ENCODE data around the gene UBB. TPM values are rescaled to one million over a fixed set of nuclear protein-coding genes. Genes with fewer than 3 reads are reported as not detected.
"Not testable (repeated sequence)": the region's sequence is repeated elsewhere in the genome, so short reads cannot be mapped to it uniquely, and the experiment has no call there.

The UBB gene
- total RNA-seq, 1 experiment from 2014 or later: 2,378 TPM

DNA sequence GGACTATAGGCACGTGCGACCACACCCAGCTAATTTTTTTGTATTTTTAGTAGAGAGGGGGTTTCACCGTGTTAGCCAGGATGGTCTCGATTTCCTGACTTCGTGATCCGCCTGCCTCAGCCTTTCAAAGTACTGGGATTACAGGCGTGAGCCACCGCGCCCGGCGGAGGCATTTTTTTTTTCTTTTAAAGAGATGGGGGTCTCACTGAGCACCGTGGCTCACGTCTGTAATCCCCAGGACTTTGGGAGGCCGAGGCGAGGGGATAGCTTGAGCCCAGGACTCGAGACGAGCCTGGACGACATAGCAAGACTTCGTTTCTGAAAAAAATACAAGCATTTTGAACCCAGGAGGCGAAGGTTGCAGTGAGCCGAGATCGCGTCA is 5.2 kb downstream of the UBB start:
- 0 out of 2 replicates have a peak, but pooled peaks have one; percentile 17 for TF ChIP-seq SIN3A (IDR thresholded peaks at IDR 0.05; ENCODE audit: low read depth)
- TF ChIP-seq, protein P1, sequence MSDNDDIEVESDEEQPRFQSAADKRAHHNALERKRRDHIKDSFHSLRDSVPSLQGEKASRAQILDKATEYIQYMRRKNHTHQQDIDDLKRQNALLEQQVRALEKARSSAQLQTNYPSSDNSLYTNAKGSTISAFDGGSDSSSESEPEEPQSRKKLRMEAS (IDR thresholded peaks at IDR 0.05): peak; percentile 43; the same call in 1 of the 2 replicates
- Histone ChIP-seq H3K4me1 (ENCODE audit: control insufficient read depth in 1 of 2, insufficient read depth in 2 of 2, low read length in 2 of 2) (peaks cover 15 to 34% of the 10 kb centered on the region in 2 experiments; a peak in 3 of 4 replicates), H3K36me3 (ENCODE audit: control insufficient read depth in 1 of 2, insufficient read depth in 2 of 2, low read length in 2 of 2) (peaks cover 10 to 18% of the 10 kb centered on the region in 2 experiments; a peak in 2 of 4 replicates), H2AFZ (ENCODE audit: low read depth, low read length, poor library complexity, severe bottlenecking) (peak overlapping the region; percentile 46), H3K27ac (ENCODE audit: low read depth, low read length) (peak overlapping the region; percentile 74), H3K4me2 (ENCODE audit: low read length) (peak overlapping the region; percentile 88), H3K79me2 (ENCODE audit: insufficient read depth, low read length) (peaks cover 23% of the 10 kb centered on the region), H3K4me3 (replicated peaks in 1 of 2; ENCODE audit: low read depth in 1 of 2, low read length in 2 of 2) (peak overlapping the region; percentile 59 to 63), H3K9ac (ENCODE audit: low read length) (peak overlapping the region; percentile 73)
- POLR2A ChIA-PET: interaction anchor here (0.7 to 3.6 kb wide), 8 partner anchors 24 to 726 kb away, joined by 3 to 34 read pairs (median 3); no protein-coding TSS in a partner anchor
- CTCF ChIA-PET: interaction anchor here (0.7 to 1.7 kb wide), 3 partner anchors 22 to 135 kb away, joined by 3 to 6 read pairs (median 5); no protein-coding TSS in a partner anchor
- not testable (repeated sequence) for H4K20me1 ChIP-seq (ENCODE audit: insufficient read depth); H3K9me3 ChIP-seq (ENCODE audit: control insufficient read depth in 1 of 2, insufficient read depth in 1 of 2, low read depth in 1 of 2, low read length in 2 of 2); H3K9me2 ChIP-seq (ENCODE audit: insufficient read depth); H3K27me3 ChIP-seq (ENCODE audit: insufficient read depth, low read length); ATAC-seq; BruUV-seq (replicated peaks); DNase-seq (ENCODE audit: low read depth, low spot score)
- intact Hi-C loops (cut with micrococcal nuclease): loop anchor here (2.0 to 5.0 kb wide), 3 partner anchors 41 to 135 kb away; no protein-coding TSS in a partner anchor
- RAD21 ChIA-PET (ENCODE audit: low non-redundant PET in 1 of 2, low total read pairs in 2 of 2, uncharacterized antibody in 2 of 2, unreplicated experiment in 2 of 2): interaction anchor here in 1 of 2 experiments (0.6 kb wide), 1 partner anchor 27 kb away, joined by 3 read pairs; no protein-coding TSS in a partner anchor

DNA sequence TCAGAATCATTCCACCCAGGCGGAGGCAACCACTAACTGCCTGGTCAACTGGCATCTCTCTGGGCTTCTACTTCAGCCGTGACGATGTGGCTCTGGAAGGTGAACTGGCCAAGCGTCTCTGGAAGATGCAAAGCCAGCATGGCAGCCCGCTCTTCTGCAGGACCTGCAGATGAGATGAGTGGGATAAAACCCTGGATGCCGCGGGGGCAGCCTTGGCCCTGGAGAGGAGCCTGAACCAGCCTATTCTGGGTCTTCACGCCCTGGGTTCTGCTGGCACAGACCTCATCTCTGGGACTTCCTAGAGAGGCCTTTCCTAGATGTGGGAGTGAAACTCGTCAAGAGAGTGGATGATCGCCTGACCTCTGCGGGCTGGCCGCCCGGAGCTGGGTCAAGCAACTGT is 10.6 kb downstream of the UBB start:
- CTCF ChIA-PET: no interaction called here

DNA sequence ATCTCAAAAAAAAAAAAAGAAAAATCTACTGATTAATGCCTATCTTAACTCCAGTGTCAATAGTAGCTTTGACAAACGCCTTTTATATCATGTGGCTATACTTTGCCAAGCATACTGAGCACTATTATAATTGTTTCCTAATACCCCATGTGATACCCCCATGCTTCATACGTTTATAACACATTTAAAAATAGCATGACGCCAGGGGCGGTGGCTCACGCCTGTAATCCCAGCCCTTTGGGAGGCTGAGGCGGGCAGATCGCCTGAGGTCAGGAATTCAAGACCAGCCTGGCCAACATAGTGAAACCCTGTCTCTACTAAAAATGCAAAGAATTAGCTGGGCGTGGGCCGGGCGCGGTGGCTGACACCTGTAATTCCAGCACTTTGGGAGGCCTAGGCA is 11.6 kb downstream of the UBB start:
- DNase-seq (ENCODE audit: low read depth, low spot score); H3K4me2 ChIP-seq (ENCODE audit: low read length); H4K20me1 ChIP-seq (ENCODE audit: insufficient read depth); H3K27me3 ChIP-seq (ENCODE audit: insufficient read depth, low read length); H3K9ac ChIP-seq (ENCODE audit: low read length); BruUV-seq (replicated peaks); H3K36me3 ChIP-seq (ENCODE audit: control insufficient read depth in 1 of 2, insufficient read depth in 2 of 2, low read length in 2 of 2); H3K9me3 ChIP-seq (ENCODE audit: control insufficient read depth in 1 of 2, insufficient read depth in 1 of 2, low read depth in 1 of 2, low read length in 2 of 2); intact Hi-C loops (cut with micrococcal nuclease); H3K4me3 ChIP-seq (replicated peaks in 1 of 2; ENCODE audit: low read depth in 1 of 2, low read length in 2 of 2); H3K9me2 ChIP-seq (ENCODE audit: insufficient read depth); H3K27ac ChIP-seq (ENCODE audit: low read depth, low read length); RAD21 ChIA-PET (ENCODE audit: low non-redundant PET in 1 of 2, low total read pairs in 2 of 2, uncharacterized antibody in 2 of 2, unreplicated experiment in 2 of 2); ATAC-seq; H2AFZ ChIP-seq (ENCODE audit: low read depth, low read length, poor library complexity, severe bottlenecking); H3K4me1 ChIP-seq (ENCODE audit: control insufficient read depth in 1 of 2, insufficient read depth in 2 of 2, low read length in 2 of 2); H3K79me2 ChIP-seq (ENCODE audit: insufficient read depth, low read length); CTCF ChIA-PET: not testable (repeated sequence)
- POLR2A ChIA-PET: interaction anchor here (2.0 kb wide), 1 partner anchor 12 kb away, joined by 14 read pairs; the partner anchor contains the start of gene UBB

More for the DNA sequence above, 10.6 kb downstream of the UBB start:
- peaks cover 4 to 8% of the 10 kb centered on the region in 2 experiments; a peak in 2 of 4 replicates for H3K4me1 ChIP-seq (ENCODE audit: control insufficient read depth in 1 of 2, insufficient read depth in 2 of 2, low read length in 2 of 2)
- DNase-seq (ENCODE audit: low read depth, low spot score) (no peak), ATAC-seq (no peak)
- H3K9me3 ChIP-seq (ENCODE audit: control insufficient read depth in 1 of 2, insufficient read depth in 1 of 2, low read depth in 1 of 2, low read length in 2 of 2): no peaks in the 10 kb centered on the region
- no peak overlapping the region for H3K4me2 ChIP-seq (ENCODE audit: low read length)
- H3K36me3 ChIP-seq (ENCODE audit: control insufficient read depth in 1 of 2, insufficient read depth in 2 of 2, low read length in 2 of 2): no peaks in the 10 kb centered on the region
- H3K79me2 ChIP-seq (ENCODE audit: insufficient read depth, low read length): no peaks in the 10 kb centered on the region
- H4K20me1 ChIP-seq (ENCODE audit: insufficient read depth): no peaks in the 10 kb centered on the region
- ChIA-PET POLR2A (interaction anchor here (1.2 kb wide), 1 partner anchor 47 kb away, joined by 4 read pairs; no protein-coding TSS in a partner anchor), RAD21 (ENCODE audit: low non-redundant PET in 1 of 2, low total read pairs in 2 of 2, uncharacterized antibody in 2 of 2, unreplicated experiment in 2 of 2) (no interaction called here)
- intact Hi-C loops (cut with micrococcal nuclease): no loop called here
- no peaks in the 10 kb centered on the region for H3K27me3 ChIP-seq (ENCODE audit: insufficient read depth, low read length)
- BruUV-seq (replicated peaks): no TSS peak
- no peaks in the 10 kb centered on the region for H3K9me2 ChIP-seq (ENCODE audit: insufficient read depth)
- no peak overlapping the region for H3K4me3 ChIP-seq (replicated peaks in 1 of 2; ENCODE audit: low read depth in 1 of 2, low read length in 2 of 2)
- no peak overlapping the region for H2AFZ ChIP-seq (ENCODE audit: low read depth, low read length, poor library complexity, severe bottlenecking)
- TF ChIP-seq POLR2AphosphoS5 (IDR thresholded peaks at IDR 0.05; ENCODE audit: low read depth, low read length) (no peak), RAD21 (IDR thresholded peaks at IDR 0.05; ENCODE audit: low read depth) (no peak), SIN3A (IDR thresholded peaks at IDR 0.05; ENCODE audit: low read depth) (no peak)
- TF ChIP-seq, protein P1 (IDR thresholded peaks at IDR 0.05): no peak
- TF ChIP-seq, protein P2, sequence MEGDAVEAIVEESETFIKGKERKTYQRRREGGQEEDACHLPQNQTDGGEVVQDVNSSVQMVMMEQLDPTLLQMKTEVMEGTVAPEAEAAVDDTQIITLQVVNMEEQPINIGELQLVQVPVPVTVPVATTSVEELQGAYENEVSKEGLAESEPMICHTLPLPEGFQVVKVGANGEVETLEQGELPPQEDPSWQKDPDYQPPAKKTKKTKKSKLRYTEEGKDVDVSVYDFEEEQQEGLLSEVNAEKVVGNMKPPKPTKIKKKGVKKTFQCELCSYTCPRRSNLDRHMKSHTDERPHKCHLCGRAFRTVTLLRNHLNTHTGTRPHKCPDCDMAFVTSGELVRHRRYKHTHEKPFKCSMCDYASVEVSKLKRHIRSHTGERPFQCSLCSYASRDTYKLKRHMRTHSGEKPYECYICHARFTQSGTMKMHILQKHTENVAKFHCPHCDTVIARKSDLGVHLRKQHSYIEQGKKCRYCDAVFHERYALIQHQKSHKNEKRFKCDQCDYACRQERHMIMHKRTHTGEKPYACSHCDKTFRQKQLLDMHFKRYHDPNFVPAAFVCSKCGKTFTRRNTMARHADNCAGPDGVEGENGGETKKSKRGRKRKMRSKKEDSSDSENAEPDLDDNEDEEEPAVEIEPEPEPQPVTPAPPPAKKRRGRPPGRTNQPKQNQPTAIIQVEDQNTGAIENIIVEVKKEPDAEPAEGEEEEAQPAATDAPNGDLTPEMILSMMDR (IDR thresholded peaks at IDR 0.05 in 2 of 3, conservative IDR thresholded peaks at IDR 0.05 in 1 of 3; ENCODE audit: borderline replicate concordance in 1 of 3, insufficient read depth in 1 of 3, low read depth in 2 of 3, low read length in 2 of 3): no peak
- H3K9ac ChIP-seq (ENCODE audit: low read length): no peak overlapping the region
- H3K27ac ChIP-seq (ENCODE audit: low read depth, low read length): no peak overlapping the region
